GM23248 (cell line): Measurements from ENCODE around the gene ADCY2.

Source experiments
- EZH2 ChIP-seq: fragments of 200-600 bp; sonication (generic); IDR thresholded peaks from 2 replicates; pipeline ENCODE4 v1.6.1; 2018; ENCODE audit warnings: antibody characterized with exemption, mild to moderate bottlenecking; ENCODE audit not compliant: insufficient read depth, poor library complexity, severe bottlenecking
- EZH2phosphoT487 ChIP-seq: fragments of 200-600 bp; sonication (generic); IDR thresholded peaks from 2 replicates; pipeline ENCODE4 v1.6.1; 2018; ENCODE audit warnings: antibody characterized with exemption, moderate library complexity, mild to moderate bottlenecking, low read depth; ENCODE audit not compliant: insufficient read depth

DNA sequence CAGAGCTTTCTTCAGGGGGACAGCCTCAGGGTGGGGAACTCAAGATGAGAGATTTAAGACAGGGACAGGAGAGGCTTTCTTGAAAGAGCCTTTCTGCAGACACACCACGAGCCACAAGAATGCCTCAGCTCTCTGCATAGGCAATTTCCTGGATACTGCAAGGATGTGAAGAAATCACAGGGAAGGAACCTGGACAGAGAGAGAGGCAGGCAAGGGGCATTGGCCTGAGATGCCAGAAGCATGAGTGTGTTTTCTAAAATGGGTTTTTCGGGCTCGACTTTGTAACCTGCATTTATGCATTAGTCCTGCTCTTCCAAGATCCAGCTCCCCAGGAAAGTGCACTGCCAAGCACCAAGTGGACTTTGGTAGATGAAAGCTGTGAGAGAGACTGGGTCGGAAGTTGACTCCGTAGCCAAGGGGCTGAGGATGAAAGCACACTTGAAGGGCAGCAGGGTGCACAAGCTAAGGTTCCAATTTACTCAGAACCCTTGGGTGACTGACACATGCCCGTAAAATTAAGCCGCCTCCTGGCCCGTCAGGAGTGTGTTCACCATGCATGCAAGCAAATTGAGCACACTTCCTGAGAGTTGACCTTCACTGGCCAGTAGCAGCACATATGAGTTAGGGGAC is 364.1 kb downstream of the ADCY2 start:
- no peak for TF ChIP-seq EZH2phosphoT487
- TF ChIP-seq EZH2 = no peak
